Keratinocyte (primary cell): ENCODE results near the gene KLHL15. TPM values are rescaled to one million over a fixed set of nuclear protein-coding genes. Genes with fewer than 3 reads are reported as not detected.

Experiments used
- DNase-seq: peaks from one replicate; pipeline ENCODE4 v3.0.0-alpha.2; 2011; ENCODE audit warnings: low read depth, missing footprints, low spot score
- FAIRE-seq: peaks from 2 replicates; lab custom pipeline; 2011; peaks lifted over from hg19 to GRCh38; lab: Jason Lieb, UNC
- H2AFZ ChIP-seq: 2 replicates; pipeline ENCODE4 v1.6.0; 2012; ENCODE audit warnings: low read length, control low read depth, inconsistent platforms; ENCODE audit not compliant: control insufficient read depth
- H3K27ac ChIP-seq: 2 replicates; pipeline ENCODE4 v1.5.1; 2011; ENCODE audit warnings: low read length; ENCODE audit not compliant: control insufficient read depth, insufficient read depth
- H3K27me3 ChIP-seq: 3 replicates; pipeline ENCODE4 v1.6.0; 2011; ENCODE audit warnings: low read length; ENCODE audit not compliant: control insufficient read depth, insufficient read depth; ENCODE audit errors: extremely low read depth
- H3K36me3 ChIP-seq, 2 experiments: 2 replicates in 1 of 2; 3 replicates in 1 of 2; pipeline ENCODE4 v1.5.1; 2011; ENCODE audit warnings: low read length in 2 of 2, mild to moderate bottlenecking in 1 of 2; ENCODE audit not compliant: control insufficient read depth in 2 of 2, insufficient read depth in 2 of 2; ENCODE audit errors: extremely low read depth in 1 of 2
- H3K4me1 ChIP-seq: 3 replicates; pipeline ENCODE4 v1.5.1; 2011; ENCODE audit warnings: low read length; ENCODE audit not compliant: control insufficient read depth, insufficient read depth; ENCODE audit errors: extremely low read depth
- H3K4me2 ChIP-seq: 3 replicates; pipeline ENCODE4 v1.6.0; 2011; ENCODE audit warnings: low read depth, low read length; ENCODE audit not compliant: control insufficient read depth, insufficient read depth; ENCODE audit errors: extremely low read depth
- H3K4me3 ChIP-seq, 3 experiments: fragments of 200-600 bp in 1 of 3; sonication (generic) in 1 of 3; 2 replicates in 2 of 3; 3 replicates in 1 of 3; pipeline ENCODE4 v1.5.1; 2011 to 2016; ENCODE audit warnings: low read length in 3 of 3, mild to moderate bottlenecking in 3 of 3, control low read depth in 2 of 3, inconsistent platforms in 1 of 3, low read depth in 1 of 3, mixed read lengths in 1 of 3, mixed run types in 1 of 3, moderate library complexity in 1 of 3; ENCODE audit not compliant: control insufficient read depth in 2 of 3, insufficient read depth in 2 of 3; ENCODE audit errors: extremely low read depth in 1 of 3
- H3K79me2 ChIP-seq: 2 replicates; pipeline ENCODE4 v1.6.0; 2012; ENCODE audit warnings: low read length; ENCODE audit not compliant: control insufficient read depth, insufficient read depth
- H3K9ac ChIP-seq: 3 replicates; pipeline ENCODE4 v1.6.0; 2011; ENCODE audit warnings: low read length; ENCODE audit not compliant: control insufficient read depth, insufficient read depth; ENCODE audit errors: extremely low read depth
- H3K9me1 ChIP-seq: 3 replicates; pipeline ENCODE4 v1.6.0; 2011; ENCODE audit warnings: low read length; ENCODE audit not compliant: control insufficient read depth, insufficient read depth; ENCODE audit errors: extremely low read depth
- H3K9me3 ChIP-seq: 2 replicates; pipeline ENCODE4 v1.5.1; 2012; ENCODE audit warnings: low read depth, low read length; ENCODE audit not compliant: control insufficient read depth
- H4K20me1 ChIP-seq: 3 replicates; pipeline ENCODE4 v1.6.0; 2011; ENCODE audit warnings: low read length; ENCODE audit not compliant: control insufficient read depth, insufficient read depth; ENCODE audit errors: extremely low read depth
- CTCF ChIP-seq, 3 experiments: IDR thresholded peaks in 1 of 3; conservative IDR thresholded peaks in 1 of 3; optimal IDR thresholded peaks in 1 of 3; 2 replicates in 2 of 3; 3 replicates in 1 of 3; pipeline versions ENCODE3 to v1.5.1; 2011; ENCODE audit warnings: low read length in 3 of 3, mild to moderate bottlenecking in 3 of 3, moderate library complexity in 2 of 3, control low read depth in 1 of 3, inconsistent platforms in 1 of 3; ENCODE audit not compliant: insufficient read depth in 2 of 3; ENCODE audit errors: extremely low read depth in 1 of 3
- EZH2 ChIP-seq: IDR thresholded peaks from one replicate; pipeline ENCODE4 v1.6.1; 2012; ENCODE audit warnings: inconsistent platforms, mild to moderate bottlenecking, low read length, moderate library complexity
- dilution Hi-C: fragments of 300-500 bp; cut with MboI; formaldehyde crosslinking; loops from one replicate; pipeline ENCODE4 v1.7.0; 2020; ENCODE audit warnings: low sequenced_read_pairs; ENCODE audit not compliant: extremely low pct_ligation_motif_present
- polyA plus RNA-seq, 5 experiments: library from polyadenylated mRNA; depleted of rRNA in 3 of 5; stranded (reverse) in 3 of 5; stranded (forward) in 1 of 5; unstranded in 1 of 5; fragments of >200 nt; gene quantifications; 1 replicate in 1 of 5; 2 replicates in 3 of 5; 3 replicates in 1 of 5; pipeline versions ENCODE4 v1.2.1 to v1.2.3, GENCODE V29; 2011 to 2012; ENCODE audit warnings: missing spikeins in 2 of 5, low read depth in 1 of 5, low replicate concordance in 1 of 5

KLHL15 gene
- polyA plus RNA-seq, 1 donor (not counting 4 experiments of a cell fraction or from before 2014, with no cell fraction given): 3.4 TPM

DNA sequence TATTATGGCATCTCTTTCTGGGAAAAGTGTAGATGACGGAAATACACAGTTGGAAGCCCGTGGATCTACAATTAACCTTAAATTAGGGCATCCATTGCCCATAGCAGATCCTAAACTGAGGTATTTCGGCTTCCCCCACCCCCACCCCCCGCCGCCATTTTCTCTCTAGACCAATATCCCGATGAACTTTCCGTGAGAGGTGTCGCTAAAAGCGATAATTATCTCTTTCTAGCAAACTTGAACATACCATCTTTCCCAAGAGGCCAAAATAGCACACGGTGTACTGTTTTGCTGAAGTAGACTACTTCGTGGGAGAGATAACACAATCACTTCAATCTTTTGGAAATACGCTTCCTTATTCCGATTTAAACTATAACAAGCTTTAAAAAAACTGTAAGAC lies 554 bp downstream of the KLHL15 start:
- Histone ChIP-seq H3K4me1 (no peaks in the 10 kb centered on the region), H2AFZ (peak overlapping the region; percentile 81), H3K4me2 (peak overlapping the region; percentile 82), H3K79me2 (peaks cover 16% of the 10 kb centered on the region), H3K36me3 (no peaks in the 10 kb centered on the region), H3K27me3 (no peaks in the 10 kb centered on the region), H3K9ac (peak overlapping the region; percentile 92), H3K27ac (peak overlapping the region; percentile 87), H3K9me3 (no peaks in the 10 kb centered on the region), H3K4me3 (peak overlapping the region in 2 of 3 experiments; percentile 70 to 79), H4K20me1 (no peaks in the 10 kb centered on the region), H3K9me1 (no peaks in the 10 kb centered on the region)
- FAIRE-seq: no peak
- no peak for DNase-seq
- dilution Hi-C loops: no loop called here
- TF ChIP-seq EZH2 (no peak), CTCF (optimal IDR thresholded peaks at IDR 0.05 in 1 of 3, IDR thresholded peaks at IDR 0.05 in 1 of 3, conservative IDR thresholded peaks at IDR 0.05 in 1 of 3; ENCODE audit: extremely low read depth in 1 of 3, insufficient read depth in 2 of 3, low read length in 3 of 3) (no peak)

DNA sequence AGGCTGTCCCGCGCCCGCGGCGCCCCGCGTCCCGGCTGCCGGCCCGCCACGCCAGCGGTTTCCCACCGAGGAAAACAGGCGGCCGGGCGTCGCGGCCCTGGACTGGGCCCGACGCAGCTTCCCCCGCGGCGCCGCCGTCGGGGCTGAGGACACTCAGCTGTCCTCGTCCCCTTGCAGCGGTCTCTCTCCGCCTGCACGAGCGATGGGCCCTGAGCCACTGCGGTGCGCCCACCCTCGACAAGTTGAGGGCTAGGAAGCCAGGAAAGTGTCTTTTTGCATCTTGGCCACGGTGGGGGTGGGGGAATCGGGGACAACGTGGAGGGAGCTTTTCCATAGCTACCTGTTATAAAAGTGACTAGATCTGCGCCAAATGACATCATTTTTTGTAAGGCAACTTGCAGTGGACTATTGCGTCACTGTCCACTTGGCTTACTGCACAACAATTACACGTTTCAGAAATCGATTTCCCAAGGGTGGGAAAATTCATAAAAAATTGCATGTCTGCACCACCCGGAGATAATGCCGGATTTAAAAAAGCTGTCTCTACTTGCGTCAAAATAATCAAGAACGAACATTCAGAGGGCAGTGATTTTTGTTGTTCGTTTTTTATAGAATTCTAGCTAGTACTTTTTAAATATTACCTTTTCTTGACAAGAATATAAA lies 1.1 kb downstream of the KLHL15 start:
- peaks cover 17% of the 10 kb centered on the region for H3K79me2 ChIP-seq
- no peaks in the 10 kb centered on the region for H3K9me3 ChIP-seq
- peak overlapping the region; percentile 70 to 79 (median 72) for H3K4me3 ChIP-seq
- no peak for TF ChIP-seq CTCF (optimal IDR thresholded peaks at IDR 0.05 in 1 of 3, IDR thresholded peaks at IDR 0.05 in 1 of 3, conservative IDR thresholded peaks at IDR 0.05 in 1 of 3; ENCODE audit: extremely low read depth in 1 of 3, insufficient read depth in 2 of 3, low read length in 3 of 3)
- TF ChIP-seq EZH2: no peak
- H3K9ac ChIP-seq: peak overlapping the region; percentile 92
- H3K27me3 ChIP-seq: no peaks in the 10 kb centered on the region
- peak overlapping the region; percentile 82 for H3K4me2 ChIP-seq
- peak overlapping the region; percentile 87 for H3K27ac ChIP-seq
- H3K4me1 ChIP-seq: no peaks in the 10 kb centered on the region
- H4K20me1 ChIP-seq: no peaks in the 10 kb centered on the region
- H3K9me1 ChIP-seq: no peaks in the 10 kb centered on the region
- H3K36me3 ChIP-seq: no peaks in the 10 kb centered on the region
- dilution Hi-C loops: no loop called here
- FAIRE-seq (no peak), DNase-seq (no peak)
- peak overlapping the region; percentile 81 for H2AFZ ChIP-seq
